Urothelium cell line (cell line): ENCODE results near the gene PZP.
"Not testable (repeated sequence)": the region's sequence is repeated elsewhere in the genome, so short reads cannot be mapped to it uniquely, and the experiment has no call there.

ENCODE experiments used
- DNase-seq: peaks from one replicate; pipeline ENCODE4 v3.0.0; 2011; ENCODE audit warnings: low spot score, mixed read lengths
- FAIRE-seq: peaks from 2 replicates; lab custom pipeline; 2011; peaks lifted over from hg19 to GRCh38; lab: Jason Lieb, UNC

PZP gene

GRCh38 chr12:9198012-9198411, 10.2 kb downstream of the PZP start:
- FAIRE-seq = no peak
- no peak for DNase-seq

- DNase-seq = no peak
- FAIRE-seq = peak; percentile 52
Measured at GRCh38 chr12:9184276-9184675, 23.9 kb downstream of the PZP start.

DNA sequence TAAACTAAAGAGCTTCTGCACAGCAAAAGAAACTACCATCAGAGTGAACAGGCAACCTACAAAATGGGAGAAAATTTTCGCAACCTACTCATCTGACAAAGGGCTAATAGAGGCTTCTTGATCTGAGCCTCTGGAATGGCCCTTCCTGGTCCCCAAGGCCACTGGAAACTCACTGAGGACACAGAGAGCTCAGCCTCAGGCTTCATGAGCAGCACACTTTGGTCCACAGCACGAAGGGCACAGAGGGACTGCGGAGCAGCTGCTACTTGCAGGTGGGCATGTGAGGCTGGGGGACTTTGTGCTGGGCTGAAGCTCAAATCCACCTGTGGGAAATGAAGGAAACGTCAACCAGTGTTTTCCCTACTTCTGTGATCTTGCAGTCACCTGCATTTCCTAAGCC, 27.4 kb downstream of the PZP start:
- no peak for DNase-seq
- FAIRE-seq = no peak

DNA sequence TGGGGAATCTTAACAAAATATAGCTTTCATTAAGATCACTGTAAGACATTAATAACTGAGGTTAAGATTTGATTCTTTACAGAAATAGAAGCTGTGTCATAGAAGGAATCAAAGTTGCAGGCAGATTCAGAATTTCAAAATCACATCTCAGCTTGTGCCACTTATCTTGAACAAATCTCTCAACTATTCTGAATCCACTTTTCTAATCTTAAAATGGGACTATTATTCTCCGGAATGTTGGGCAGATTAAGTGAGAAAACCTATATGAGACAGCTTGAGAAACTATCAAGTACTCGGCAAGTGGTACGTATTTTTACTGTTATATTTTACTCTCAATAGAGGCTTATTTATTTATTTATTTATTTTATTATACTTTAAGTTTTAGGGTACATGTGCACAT, 28.4 kb downstream of the PZP start:
- FAIRE-seq = no peak
- no peak for DNase-seq

- DNase-seq (no peak), FAIRE-seq (peak; percentile 97)
Measured at GRCh38 chr12:9169979-9170634, 38.1 kb downstream of the PZP start.

- peak; percentile 98 for FAIRE-seq
Measured at GRCh38 chr12:9167345-9167744, 40.9 kb downstream of the PZP start.

GRCh38 chr12:9163392-9163791, 44.8 kb downstream of the PZP start:
- no peak for FAIRE-seq
- DNase-seq = peak; percentile 73

More at GRCh38 chr12:9167345-9167744, 40.9 kb downstream of the PZP start:
- not testable (repeated sequence) for DNase-seq

DNA sequence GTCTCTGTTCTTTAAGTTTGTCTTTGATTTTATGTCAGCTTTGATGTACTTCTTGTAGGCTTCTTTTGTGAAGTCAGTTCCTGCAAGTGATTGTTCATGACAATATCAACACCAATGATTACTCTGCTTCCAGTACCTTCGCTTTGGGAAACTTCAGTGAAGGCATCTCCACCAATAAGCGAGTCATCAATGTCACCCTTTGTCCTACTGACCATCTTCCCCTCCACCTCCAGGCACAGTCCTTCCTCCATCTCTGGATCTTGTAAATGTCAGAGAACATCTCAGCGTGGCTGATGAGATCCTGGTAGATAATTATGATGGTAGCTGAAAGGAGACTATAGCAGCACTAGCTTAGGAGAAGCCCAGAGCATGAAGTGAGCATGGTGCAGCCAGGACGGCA, 52.1 kb downstream of the PZP start:
- FAIRE-seq = no peak
- no peak for DNase-seq

- DNase-seq (no peak), FAIRE-seq (no peak)
Measured at GRCh38 chr12:9149372-9149771, 58.8 kb downstream of the PZP start.

GRCh38 chr12:9148926-9149325, 59.3 kb downstream of the PZP start:
- no peak for DNase-seq
- FAIRE-seq = peak; percentile 5

DNA sequence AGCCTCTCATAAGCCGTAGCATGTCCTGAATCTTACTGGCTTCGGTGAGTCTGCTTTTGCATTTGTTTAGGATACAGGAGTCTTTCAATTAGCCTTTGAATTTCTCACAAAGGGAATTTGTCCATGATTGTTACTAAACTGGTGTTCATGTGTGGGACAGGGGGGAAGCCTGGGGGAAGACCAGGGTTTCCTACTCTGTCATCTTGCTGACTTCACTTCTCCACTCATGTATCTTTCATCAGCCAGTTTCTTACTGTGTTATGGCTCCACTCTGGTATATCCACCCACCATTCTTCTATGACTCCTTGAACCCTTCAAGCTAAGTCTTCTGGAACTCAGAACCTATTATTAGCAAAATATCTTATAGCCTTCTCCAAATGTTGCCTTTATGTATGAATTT, 60.7 kb downstream of the PZP start:
- DNase-seq (no peak), FAIRE-seq (no peak)

- FAIRE-seq (no peak), DNase-seq (no peak)
Measured at GRCh38 chr12:9144730-9145106, 63.5 kb downstream of the PZP start.

GRCh38 chr12:9143929-9144729, 64.1 kb downstream of the PZP start:
- peak; percentile 69 for FAIRE-seq
- no peak for DNase-seq

DNA sequence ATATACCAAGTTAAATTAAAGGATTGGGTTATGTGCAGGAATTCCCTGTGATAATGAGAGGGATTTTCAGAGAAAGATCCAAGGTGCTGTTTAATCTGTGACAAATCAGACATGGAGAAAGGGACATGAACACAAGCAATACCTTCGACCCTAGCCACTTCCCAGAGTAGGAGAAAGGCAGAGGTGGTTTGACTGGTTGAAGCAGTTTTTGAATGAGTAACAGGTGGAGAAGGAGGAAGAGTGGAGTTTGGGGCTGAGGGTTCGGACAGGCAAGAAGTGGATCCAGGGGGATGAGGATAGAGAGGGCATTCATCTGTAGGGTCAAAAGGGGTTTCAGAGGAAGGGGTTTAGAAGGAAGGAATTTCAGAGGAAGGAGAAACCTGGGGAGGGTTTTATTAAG, 65.1 kb downstream of the PZP start:
- DNase-seq = no peak
- FAIRE-seq = no peak

GRCh38 chr12:9139588-9140290, 68.5 kb downstream of the PZP start:
- DNase-seq = not testable (repeated sequence)
- FAIRE-seq = peak; percentile 5

- no peak for FAIRE-seq
- no peak for DNase-seq
Measured at GRCh38 chr12:9135903-9136310, 72.3 kb downstream of the PZP start.

- DNase-seq (no peak), FAIRE-seq (no peak)
Measured at GRCh38 chr12:9134981-9135628, 73.1 kb downstream of the PZP start.

DNA sequence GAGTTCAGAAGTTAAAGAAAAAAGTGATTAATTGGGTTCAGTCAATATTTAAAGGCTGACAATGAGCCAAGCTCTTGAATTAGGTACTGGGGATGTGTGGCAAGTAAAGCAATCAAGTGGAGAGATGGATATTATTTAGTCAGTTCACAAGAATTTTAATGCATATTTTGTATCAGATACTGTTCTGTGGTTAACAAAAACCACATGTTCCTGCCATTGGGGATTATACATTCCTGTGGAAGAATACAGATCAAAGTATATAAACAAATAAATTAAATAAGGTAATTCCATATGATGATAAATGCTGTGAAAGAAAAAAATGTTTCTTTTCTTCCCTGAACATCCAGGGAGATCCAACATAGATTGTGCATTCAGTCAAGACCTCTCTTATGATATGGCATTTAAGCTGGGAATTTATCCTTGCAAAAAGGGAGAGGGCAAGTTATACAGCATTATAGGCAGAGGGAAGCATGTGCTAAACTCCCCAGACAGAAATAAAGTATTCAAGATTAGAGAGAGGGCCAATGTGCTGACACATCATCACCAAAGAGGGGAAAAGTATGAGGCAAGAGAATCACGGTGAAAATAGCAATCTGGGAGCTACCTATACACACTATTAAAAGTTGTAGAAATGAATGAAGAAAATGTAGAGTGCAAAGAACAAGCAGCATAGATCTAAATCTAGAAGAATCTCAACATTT, 74.8 kb downstream of the PZP start:
- no peak for DNase-seq
- FAIRE-seq = no peak

DNA sequence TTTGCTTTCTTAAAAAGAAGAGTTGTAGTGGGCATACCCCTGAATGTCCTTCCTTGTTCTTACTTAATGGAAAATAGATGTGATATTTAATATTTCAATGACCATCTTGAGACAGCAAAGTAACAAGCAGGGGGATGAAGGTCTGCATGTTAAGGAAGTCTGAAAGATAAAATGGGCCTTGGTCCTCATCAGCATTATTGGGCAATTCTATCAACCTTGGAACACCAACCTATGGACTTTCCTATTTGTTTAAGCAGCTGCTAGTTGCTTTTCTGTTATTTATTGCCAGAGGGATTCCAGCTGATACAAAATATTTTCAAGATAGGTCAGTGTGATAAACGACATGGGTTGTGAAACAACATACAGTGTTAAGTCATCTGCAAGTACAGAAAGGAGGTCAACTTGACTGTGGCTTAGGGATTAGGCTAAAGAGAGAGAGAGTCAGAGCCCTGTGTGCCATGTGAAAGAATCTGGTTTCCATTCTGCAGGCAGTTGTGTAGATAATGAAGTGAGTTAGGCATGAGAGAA, 76.1 kb downstream of the PZP start:
- DNase-seq = no peak
- FAIRE-seq = peak; percentile 84

DNA sequence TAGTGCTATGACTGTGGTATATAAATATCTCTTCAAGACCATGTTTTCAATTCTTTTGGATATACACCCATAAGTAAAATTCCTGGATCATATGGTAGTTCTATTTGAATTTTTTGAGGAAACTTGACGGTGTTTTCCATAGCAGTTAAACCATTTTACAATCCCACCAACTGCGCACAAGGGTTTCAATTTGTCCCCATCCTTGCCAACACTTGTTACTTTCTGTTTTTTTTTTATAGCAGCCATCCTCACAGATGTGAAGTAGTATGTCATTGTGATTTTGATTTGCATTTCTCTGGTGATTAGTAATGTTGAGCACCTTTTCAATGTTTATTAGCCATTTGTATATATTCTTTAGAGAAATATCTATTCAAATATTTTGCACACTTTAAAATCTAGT, 78.0 kb downstream of the PZP start:
- FAIRE-seq = no peak

More for the DNA sequence above, 78.0 kb downstream of the PZP start:
- DNase-seq = no peak
